ENCODE data around the gene C5orf24. TPM values are rescaled to one million over a fixed set of nuclear protein-coding genes. Genes with fewer than 3 reads are reported as not detected.

Gene C5orf24
- total RNA-seq, 1 donor from 2014 or later, result 65.1 TPM

- H3K36me3 ChIP-seq (ENCODE audit: control insufficient read depth, insufficient read depth, low read length), result no peaks in the 10 kb centered on the region
- TF ChIP-seq CTCF (IDR thresholded peaks at IDR 0.05; ENCODE audit: insufficient read depth, low read length, poor library complexity, severe bottlenecking), result no peak
- DNase-seq (ENCODE audit: low read depth), result no peak
Observed at GRCh38 chr5:134887593-134888159, 41.9 kb downstream of the C5orf24 start.

GRCh38 chr5:134889335-134889734 lies 43.6 kb downstream of the C5orf24 start:
- no peaks in the 10 kb centered on the region for H3K27me3 ChIP-seq (ENCODE audit: control insufficient read depth, insufficient read depth, low read length)

More at GRCh38 chr5:134887593-134888159, 41.9 kb downstream of the C5orf24 start:
- H3K27me3 ChIP-seq (ENCODE audit: control insufficient read depth, insufficient read depth, low read length), result no peaks in the 10 kb centered on the region
- H3K4me3 ChIP-seq (ENCODE audit: low read depth, low read length), result no peak overlapping the region

GRCh38 chr5:134891473-134891872 lies 45.7 kb downstream of the C5orf24 start:
- H3K4me3 ChIP-seq (ENCODE audit: low read depth, low read length), result no peak overlapping the region
- H3K36me3 ChIP-seq (ENCODE audit: control insufficient read depth, insufficient read depth, low read length), result no peaks in the 10 kb centered on the region
- no peaks in the 10 kb centered on the region for H3K27me3 ChIP-seq (ENCODE audit: control insufficient read depth, insufficient read depth, low read length)
- TF ChIP-seq CTCF (IDR thresholded peaks at IDR 0.05; ENCODE audit: insufficient read depth, low read length, poor library complexity, severe bottlenecking), result no peak
- no peak for DNase-seq (ENCODE audit: low read depth)

More at GRCh38 chr5:134889335-134889734, 43.6 kb downstream of the C5orf24 start:
- Histone ChIP-seq H3K36me3 (ENCODE audit: control insufficient read depth, insufficient read depth, low read length) (no peaks in the 10 kb centered on the region), H3K4me3 (ENCODE audit: low read depth, low read length) (no peak overlapping the region)
- no peak for DNase-seq (ENCODE audit: low read depth)
- TF ChIP-seq CTCF (IDR thresholded peaks at IDR 0.05; ENCODE audit: insufficient read depth, low read length, poor library complexity, severe bottlenecking), result no peak

- no peak overlapping the region for H3K4me3 ChIP-seq (ENCODE audit: low read depth, low read length)
- no peaks in the 10 kb centered on the region for H3K27me3 ChIP-seq (ENCODE audit: control insufficient read depth, insufficient read depth, low read length)
- H3K36me3 ChIP-seq (ENCODE audit: control insufficient read depth, insufficient read depth, low read length), result no peaks in the 10 kb centered on the region
- no peak for TF ChIP-seq CTCF (IDR thresholded peaks at IDR 0.05; ENCODE audit: insufficient read depth, low read length, poor library complexity, severe bottlenecking)
- DNase-seq (ENCODE audit: low read depth), result no peak
Observed at GRCh38 chr5:134892282-134892681, 46.5 kb downstream of the C5orf24 start.

DNA sequence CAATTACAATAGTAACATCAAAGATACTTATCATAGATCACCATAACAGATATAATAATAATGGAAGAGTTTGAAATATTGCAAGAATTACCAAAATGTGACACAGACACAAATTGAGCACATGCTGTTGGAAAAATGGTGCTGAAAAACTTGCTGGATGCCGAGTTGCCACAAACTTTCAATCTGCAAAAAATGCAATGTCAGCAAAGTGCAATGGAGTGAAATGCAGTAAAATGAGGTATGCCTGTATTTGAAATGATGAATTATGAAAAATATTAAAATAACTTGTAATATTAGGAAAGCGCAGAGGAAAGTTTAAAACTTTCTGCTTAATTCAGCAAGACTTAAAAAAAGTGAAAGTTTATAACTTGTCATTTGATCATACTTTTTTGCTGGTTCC lies 47.2 kb downstream of the C5orf24 start:
- Histone ChIP-seq H3K27me3 (ENCODE audit: control insufficient read depth, insufficient read depth, low read length) (no peaks in the 10 kb centered on the region), H3K36me3 (ENCODE audit: control insufficient read depth, insufficient read depth, low read length) (no peaks in the 10 kb centered on the region), H3K4me3 (ENCODE audit: low read depth, low read length) (no peak overlapping the region)
- no peak for TF ChIP-seq CTCF (IDR thresholded peaks at IDR 0.05; ENCODE audit: insufficient read depth, low read length, poor library complexity, severe bottlenecking)
- DNase-seq (ENCODE audit: low read depth), result no peak

All from kidney epithelial cell (primary cell).